ENCODE results near the gene SCAANT1. TPM values are rescaled to one million over a fixed set of nuclear protein-coding genes. Genes with fewer than 3 reads are reported as not detected.

Gene SCAANT1
- total RNA-seq, 2 experiments from 2014 or later = not detected

GRCh38 chr3:63947594-63947993 lies 35.4 kb upstream of the SCAANT1 start:
- CTCF ChIA-PET = interaction anchor here (1.0 kb wide), 1 partner anchor 15 kb away, joined by 3 read pairs; no protein-coding TSS in a partner anchor
- Mint-ChIP-seq H3K4me1 (peaks cover 60% of the 10 kb centered on the region), H3K4me3 (no peak overlapping the region), H3K27ac (no peak overlapping the region), H3K27me3 (no peaks in the 10 kb centered on the region), H3K9me3 (no peaks in the 10 kb centered on the region), H3K36me3 (ENCODE audit: low read depth) (peaks cover 27% of the 10 kb centered on the region)
- POLR2A ChIA-PET = interaction anchor here (2.1 kb wide), 1 partner anchor 11 kb away, joined by 12 read pairs; no protein-coding TSS in a partner anchor
- DNase-seq = no peak

DNA sequence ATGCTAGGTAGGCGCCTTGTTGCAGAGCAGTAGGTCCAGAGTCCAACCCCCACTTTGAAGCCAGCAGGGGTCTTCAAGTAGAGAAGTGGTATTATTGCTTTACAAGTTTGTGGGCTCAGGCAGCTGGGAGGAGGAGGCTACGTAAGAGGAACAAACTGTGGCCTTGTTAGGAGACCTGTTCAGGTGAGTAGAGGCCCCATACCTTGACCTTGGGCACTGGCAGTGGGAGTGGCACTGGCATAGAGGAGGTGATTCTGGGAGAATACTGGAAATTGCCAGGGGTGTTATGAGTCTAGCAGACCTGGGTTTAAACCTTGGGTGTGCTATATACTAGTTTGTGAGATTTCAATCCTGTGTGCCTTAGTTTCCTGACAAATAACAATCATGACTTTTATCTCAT lies 34.6 kb upstream of the SCAANT1 start:
- DNase-seq = no peak
- peak overlapping the region; percentile 24 for H3K27ac Mint-ChIP-seq
- H3K9me3 Mint-ChIP-seq = no peaks in the 10 kb centered on the region
- H3K4me1 Mint-ChIP-seq = peaks cover 60% of the 10 kb centered on the region
- ChIA-PET CTCF (interaction anchor here (1.0 kb wide), 1 partner anchor 15 kb away, joined by 3 read pairs; no protein-coding TSS in a partner anchor), POLR2A (interaction anchor here (1.0 kb wide), 1 partner anchor 76 kb away, joined by 3 read pairs; no protein-coding TSS in a partner anchor)
- peaks cover 30% of the 10 kb centered on the region for H3K36me3 Mint-ChIP-seq (ENCODE audit: low read depth)
- H3K27me3 Mint-ChIP-seq = no peaks in the 10 kb centered on the region
- H3K4me3 Mint-ChIP-seq = no peak overlapping the region

DNA sequence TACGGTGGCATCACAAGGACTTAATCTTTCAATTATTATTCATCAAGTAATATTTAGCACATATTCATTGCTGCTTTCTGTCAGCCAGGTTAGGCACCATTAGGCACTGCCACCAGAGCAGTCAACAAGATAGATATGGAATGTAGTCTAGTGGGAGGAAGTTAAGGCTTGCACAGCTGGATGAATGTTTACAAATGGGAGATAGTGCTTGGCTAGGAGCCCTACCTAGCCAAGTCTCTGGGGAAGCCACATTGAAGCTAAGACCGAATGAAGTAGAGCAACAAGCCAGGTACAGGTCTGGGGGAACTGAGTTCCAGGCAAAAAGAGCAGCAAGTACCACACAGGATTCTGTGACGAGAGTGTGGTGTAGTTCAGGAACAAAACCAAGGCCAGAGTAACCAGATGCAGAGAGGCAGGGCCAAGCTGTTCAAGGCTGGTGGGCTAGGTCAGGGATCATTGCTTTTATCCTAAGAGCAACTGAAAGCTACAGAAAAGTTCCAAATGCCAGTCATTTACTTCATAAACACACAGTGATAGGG lies 33.4 kb upstream of the SCAANT1 start:
- H3K36me3 Mint-ChIP-seq (ENCODE audit: low read depth) = peaks cover 33% of the 10 kb centered on the region
- DNase-seq = no peak
- H3K27ac Mint-ChIP-seq = no peak overlapping the region
- peaks cover 51% of the 10 kb centered on the region for H3K4me1 Mint-ChIP-seq
- no peaks in the 10 kb centered on the region for H3K9me3 Mint-ChIP-seq
- H3K4me3 Mint-ChIP-seq = no peak overlapping the region
- ChIA-PET CTCF (interaction anchor here (1.1 kb wide), 1 partner anchor 16 kb away, joined by 3 read pairs; no protein-coding TSS in a partner anchor), POLR2A (interaction anchor here (1.0 to 1.2 kb wide), 2 partner anchors 20 to 77 kb away, joined by 3 read pairs; no protein-coding TSS in a partner anchor)
- no peaks in the 10 kb centered on the region for H3K27me3 Mint-ChIP-seq

DNA sequence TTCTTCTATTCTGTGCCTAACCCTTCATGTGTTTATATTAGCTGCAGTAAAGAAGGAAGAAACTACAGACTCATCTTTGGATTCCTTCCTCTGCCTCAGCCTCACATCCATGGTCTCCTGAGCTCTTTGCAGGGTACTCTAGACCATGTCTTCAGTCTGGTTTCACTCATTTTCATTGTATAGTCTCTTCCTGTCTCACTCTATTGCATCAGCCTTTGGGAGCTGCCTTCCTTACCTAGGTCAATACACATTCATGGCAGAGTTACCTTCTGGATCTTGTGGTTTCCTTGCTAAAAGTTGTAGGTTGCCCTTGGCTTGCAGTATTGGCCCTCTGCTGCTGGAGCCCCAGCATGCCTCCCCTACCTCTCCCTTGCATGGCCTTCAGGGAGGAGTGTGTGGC lies 31.5 kb upstream of the SCAANT1 start:
- H3K27me3 Mint-ChIP-seq = no peaks in the 10 kb centered on the region
- H3K27ac Mint-ChIP-seq = peak overlapping the region; percentile 54
- H3K4me1 Mint-ChIP-seq = peaks cover 50% of the 10 kb centered on the region
- DNase-seq = no peak
- ChIA-PET CTCF (interaction anchor here (1.0 to 1.3 kb wide), 2 partner anchors 29 to 35 kb away, joined by 3 read pairs; no protein-coding TSS in a partner anchor), POLR2A (interaction anchor here (0.9 kb wide), 1 partner anchor 32 kb away, joined by 3 read pairs; the partner anchor contains the start of gene SCAANT1)
- peaks cover 36% of the 10 kb centered on the region for H3K36me3 Mint-ChIP-seq (ENCODE audit: low read depth)
- H3K9me3 Mint-ChIP-seq = no peaks in the 10 kb centered on the region
- H3K4me3 Mint-ChIP-seq = no peak overlapping the region

DNA sequence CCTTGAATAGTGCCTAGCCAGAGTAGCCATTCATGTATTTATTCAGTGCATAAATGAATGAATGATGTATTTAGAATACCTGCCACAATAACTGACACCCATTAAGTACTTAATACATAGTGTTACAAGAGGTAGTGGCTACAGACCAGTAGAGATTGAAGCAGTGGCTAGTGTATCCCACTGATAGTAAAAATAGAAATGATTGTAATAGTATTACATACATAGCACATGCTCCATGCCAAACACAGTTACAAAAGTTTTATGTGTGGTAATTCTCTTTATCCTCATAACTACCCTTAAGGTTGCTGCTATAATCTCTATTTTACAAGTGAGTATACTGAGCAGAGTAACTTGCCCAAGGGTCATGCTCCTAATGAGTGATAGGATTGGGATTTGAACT lies 30.3 kb upstream of the SCAANT1 start:
- POLR2A ChIA-PET = no interaction called here
- peaks cover 53% of the 10 kb centered on the region for H3K4me1 Mint-ChIP-seq

DNA sequence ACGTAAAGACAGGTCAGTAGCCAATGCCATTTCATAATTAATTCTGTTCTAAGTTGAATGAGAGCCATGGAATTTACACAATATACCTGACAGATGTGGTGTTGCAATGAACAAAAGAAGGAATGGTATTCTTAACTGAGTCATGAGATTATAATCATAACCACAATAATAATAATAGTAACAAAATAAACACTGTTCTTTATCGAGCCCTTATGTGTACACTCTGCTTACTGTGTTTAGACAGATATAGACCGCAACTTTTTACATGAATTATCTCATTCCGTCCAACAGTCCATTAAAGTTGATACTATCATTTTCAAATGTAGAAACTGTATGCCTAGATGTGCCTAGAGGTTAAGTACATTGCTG lies 28.2 kb upstream of the SCAANT1 start:
- peaks cover 60% of the 10 kb centered on the region for H3K4me1 Mint-ChIP-seq
- no peak overlapping the region for H3K4me3 Mint-ChIP-seq
- no peaks in the 10 kb centered on the region for H3K9me3 Mint-ChIP-seq
- no peaks in the 10 kb centered on the region for H3K27me3 Mint-ChIP-seq
- peaks cover 33% of the 10 kb centered on the region for H3K36me3 Mint-ChIP-seq (ENCODE audit: low read depth)
- H3K27ac Mint-ChIP-seq = no peak overlapping the region
- CTCF ChIA-PET = no interaction called here
- POLR2A ChIA-PET = no interaction called here
- DNase-seq = no peak

More for the DNA sequence above, 30.3 kb upstream of the SCAANT1 start:
- CTCF ChIA-PET = no interaction called here
- no peak for DNase-seq
- Mint-ChIP-seq H3K4me3 (no peak overlapping the region), H3K36me3 (ENCODE audit: low read depth) (peaks cover 34% of the 10 kb centered on the region), H3K9me3 (no peaks in the 10 kb centered on the region), H3K27me3 (no peaks in the 10 kb centered on the region), H3K27ac (no peak overlapping the region)

GRCh38 chr3:63937661-63938651 lies 25.8 kb upstream of the SCAANT1 start:
- Mint-ChIP-seq H3K27me3 (no peaks in the 10 kb centered on the region), H3K4me1 (peaks cover 70% of the 10 kb centered on the region), H3K36me3 (ENCODE audit: low read depth) (peaks cover 32% of the 10 kb centered on the region), H3K27ac (no peak overlapping the region), H3K4me3 (no peak overlapping the region), H3K9me3 (no peaks in the 10 kb centered on the region)
- POLR2A ChIA-PET = interaction anchor here (1.5 to 3.2 kb wide), 2 partner anchors 11 to 26 kb away, joined by 5 to 12 read pairs; partner anchors contain the start of gene SCAANT1
- DNase-seq = peak; percentile 19
- CTCF ChIA-PET = interaction anchor here (1.1 to 1.8 kb wide), 2 partner anchors 55 to 85 kb away, joined by 3 to 8 read pairs; partner anchors contain the start of gene PSMD6

DNA sequence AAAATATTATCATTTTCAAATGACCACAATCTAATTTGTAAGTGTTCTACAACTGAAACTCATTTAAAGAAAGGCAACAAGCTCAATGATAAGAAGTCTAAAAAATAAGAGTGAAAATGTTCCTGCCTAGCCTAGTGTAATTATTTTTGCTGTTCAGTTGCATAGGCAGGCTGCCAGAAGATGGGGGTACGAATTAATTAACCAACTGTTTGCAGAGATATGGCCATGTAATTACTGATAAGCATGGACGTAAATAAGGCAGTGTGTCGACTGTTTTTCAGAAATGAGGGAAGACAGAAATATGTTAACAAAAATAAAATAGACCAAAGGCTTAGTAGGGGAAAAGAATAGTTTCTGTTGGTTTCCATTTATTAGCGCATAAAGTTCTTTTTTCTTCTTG lies 24.7 kb upstream of the SCAANT1 start:
- no peak overlapping the region for H3K27ac Mint-ChIP-seq
- H3K9me3 Mint-ChIP-seq = no peaks in the 10 kb centered on the region

DNA sequence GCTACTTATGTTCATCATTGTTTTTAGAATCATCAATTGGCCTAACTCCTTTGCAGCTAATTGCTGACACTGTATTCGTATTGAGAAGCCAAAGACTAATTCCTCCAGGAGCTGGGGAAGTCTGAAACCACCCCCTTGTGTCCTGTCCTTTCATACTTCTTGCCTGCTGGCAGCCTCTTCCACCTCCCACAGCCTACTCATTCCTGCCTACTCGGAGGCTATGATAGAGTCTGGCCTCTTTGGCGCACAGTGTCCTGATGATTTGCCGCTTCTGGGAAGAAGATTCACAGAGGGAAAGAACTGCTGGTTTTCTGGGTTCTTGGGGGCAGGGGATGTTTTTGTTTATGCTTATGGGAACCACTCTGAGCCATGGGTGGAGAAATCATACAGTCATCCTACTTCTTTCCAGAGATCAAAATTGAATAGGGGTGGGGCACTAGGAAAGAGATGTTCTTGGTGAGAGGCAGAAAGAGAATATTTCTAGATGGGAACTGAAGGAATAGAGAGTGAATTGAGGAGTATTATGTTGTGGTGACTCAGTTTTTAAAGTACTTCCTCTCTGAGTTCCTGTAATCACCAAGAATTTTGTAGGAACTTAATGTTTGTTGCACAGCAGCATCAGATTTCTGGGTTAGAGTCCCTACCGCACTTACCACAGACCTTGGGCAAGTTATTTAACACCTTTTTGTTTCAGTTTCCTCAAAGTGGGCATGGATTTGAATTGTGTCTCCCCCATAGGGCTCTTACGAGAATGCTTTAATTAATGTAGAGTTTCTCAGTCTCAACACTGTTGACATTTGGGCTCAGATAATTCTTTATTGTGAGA lies 22.1 kb upstream of the SCAANT1 start:
- ChIA-PET POLR2A (interaction anchor here (0.9 to 1.9 kb wide), 4 partner anchors 17 to 45 kb away, joined by 3 to 6 read pairs (median 3); partner anchors contain the start of gene SCAANT1), CTCF (interaction anchor here (1.6 kb wide), 1 partner anchor 17 kb away, joined by 5 read pairs; no protein-coding TSS in a partner anchor)
- H3K9me3 Mint-ChIP-seq = no peaks in the 10 kb centered on the region
- peaks cover 39% of the 10 kb centered on the region for H3K36me3 Mint-ChIP-seq (ENCODE audit: low read depth)
- peak overlapping the region; percentile 45 for H3K4me3 Mint-ChIP-seq
- DNase-seq = peak; percentile 50
- H3K27me3 Mint-ChIP-seq = no peaks in the 10 kb centered on the region
- H3K4me1 Mint-ChIP-seq = peaks cover 75% of the 10 kb centered on the region
- H3K27ac Mint-ChIP-seq = peak overlapping the region; percentile 81

More for the DNA sequence above, 24.7 kb upstream of the SCAANT1 start:
- ChIA-PET POLR2A (interaction anchor here (1.5 to 3.2 kb wide), 2 partner anchors 12 to 25 kb away, joined by 5 to 12 read pairs; partner anchors contain the start of gene SCAANT1), CTCF (interaction anchor here (1.8 kb wide), 1 partner anchor 86 kb away, joined by 8 read pairs; the partner anchor contains the start of gene PSMD6)
- H3K27me3 Mint-ChIP-seq = no peaks in the 10 kb centered on the region
- H3K4me1 Mint-ChIP-seq = peaks cover 74% of the 10 kb centered on the region
- no peak overlapping the region for H3K4me3 Mint-ChIP-seq
- no peak for DNase-seq
- peaks cover 29% of the 10 kb centered on the region for H3K36me3 Mint-ChIP-seq (ENCODE audit: low read depth)

- ChIA-PET CTCF (no interaction called here), POLR2A (interaction anchor here (0.9 to 1.9 kb wide), 4 partner anchors 18 to 45 kb away, joined by 3 to 6 read pairs (median 3); partner anchors contain the start of gene SCAANT1)
- DNase-seq = no peak
- no peaks in the 10 kb centered on the region for H3K9me3 Mint-ChIP-seq
- H3K27me3 Mint-ChIP-seq = no peaks in the 10 kb centered on the region
- H3K4me3 Mint-ChIP-seq = no peak overlapping the region
- H3K4me1 Mint-ChIP-seq = peaks cover 71% of the 10 kb centered on the region
- H3K36me3 Mint-ChIP-seq (ENCODE audit: low read depth) = peaks cover 37% of the 10 kb centered on the region
- H3K27ac Mint-ChIP-seq = peak overlapping the region; percentile 81
These were observed 21.3 kb upstream of the SCAANT1 start for GRCh38 chr3:63933459-63933858.

DNA sequence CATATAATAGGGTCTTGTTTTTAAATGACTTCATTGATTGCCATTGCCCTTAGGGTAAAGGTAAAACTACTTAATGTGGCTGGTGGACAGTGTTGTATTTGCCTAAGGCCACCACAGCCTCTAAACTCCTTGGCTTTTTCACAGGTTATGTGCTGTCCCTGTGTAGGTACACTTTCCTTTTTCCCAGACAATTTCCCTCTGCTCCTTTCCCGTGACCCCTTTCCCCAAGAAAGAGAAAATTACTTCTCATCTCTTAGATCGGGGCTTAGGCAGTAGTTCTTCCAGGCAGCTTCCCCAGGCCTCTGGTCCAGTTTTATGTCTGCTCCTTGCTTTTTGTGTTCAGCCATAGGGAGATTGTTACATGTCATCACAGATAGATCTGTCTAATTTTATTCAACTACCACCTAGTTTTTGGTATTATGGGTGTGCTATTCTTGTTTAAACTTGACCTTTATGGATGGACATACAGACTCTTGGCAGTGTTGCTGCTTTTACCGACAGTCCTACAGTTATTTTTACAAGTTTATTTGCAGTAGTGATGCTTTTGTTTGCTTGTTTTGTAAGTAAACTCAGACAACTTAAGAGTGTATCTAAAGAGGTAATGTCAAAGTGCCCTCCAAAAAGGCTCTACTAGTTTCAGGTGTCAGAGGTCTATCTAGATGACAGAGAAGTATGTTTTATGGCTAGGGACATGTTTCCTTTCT lies 20.5 kb upstream of the SCAANT1 start:
- peaks cover 65% of the 10 kb centered on the region for H3K4me1 Mint-ChIP-seq
- H3K27ac Mint-ChIP-seq = peak overlapping the region; percentile 81
- no peaks in the 10 kb centered on the region for H3K9me3 Mint-ChIP-seq
- H3K4me3 Mint-ChIP-seq = no peak overlapping the region
- H3K27me3 Mint-ChIP-seq = no peaks in the 10 kb centered on the region
- peaks cover 40% of the 10 kb centered on the region for H3K36me3 Mint-ChIP-seq (ENCODE audit: low read depth)
- ChIA-PET CTCF (no interaction called here), POLR2A (interaction anchor here (1.9 kb wide), 1 partner anchor 21 kb away, joined by 6 read pairs; the partner anchor contains the start of gene SCAANT1)
- DNase-seq = no peak

All from activated CD4-positive, alpha-beta memory T cell treated with anti-CD3 and anti-CD28 coated beads, Interleukin-2, amount 10 ng/mL, durations not matched to agents 7 days and 5 days (primary cell).